Tibial nerve (tissue), 4 donors: Measurements from ENCODE around the gene HSD17B4. TPM values are rescaled to one million over a fixed set of nuclear protein-coding genes. Genes with fewer than 3 reads are reported as not detected.
"Not testable (repeated sequence)": the region's sequence is repeated elsewhere in the genome, so short reads cannot be mapped to it uniquely, and the experiment has no call there.

Experiments
- DNase-seq, 2 donors: peaks; one replicate each; pipeline ENCODE4 v3.0.0-alpha.2; 2019; ENCODE audit warnings: low spot score in 2 of 2
- H3K27ac ChIP-seq, 4 donors: fragments of 200-600 bp; sonication (generic) in 3 of 4; one replicate each; pipeline ENCODE4 v1.5.1; 2017 to 2019; ENCODE audit warnings: mild to moderate bottlenecking in 1 of 4
- H3K27me3 ChIP-seq, 2 donors: fragments of 200-600 bp; sonication (generic) in 1 of 2; one replicate each; pipeline versions ENCODE4 v1.5.1 to v1.6.0; 2017 to 2019
- H3K36me3 ChIP-seq, 3 donors: fragments of 200-600 bp; sonication (generic); one replicate each; pipeline ENCODE4 v1.5.1; 2018 to 2019
- H3K4me1 ChIP-seq, 4 donors: fragments of 200-600 bp; sonication (generic) in 3 of 4; one replicate each; pipeline ENCODE4 v1.5.1; 2017 to 2019
- H3K4me3 ChIP-seq, 4 donors: fragments of 200-600 bp; sonication (generic) in 3 of 4; one replicate each; pipeline ENCODE4 v1.5.1; 2017 to 2019; ENCODE audit warnings: mild to moderate bottlenecking in 1 of 4, moderate library complexity in 1 of 4
- H3K9me3 ChIP-seq, 4 donors: fragments of 200-600 bp; sonication (generic) in 3 of 4; one replicate each; pipeline ENCODE4 v1.5.1; 2017 to 2019
- CTCF ChIP-seq, 5 experiments: fragments of 200-600 bp in 3 of 5; fragments of 450-650 bp in 2 of 5; sonication (generic) in 3 of 5; IDR thresholded peaks; one replicate each; pipeline ENCODE4 v1.5.1; 2016 to 2019; ENCODE audit warnings: antibody characterized with exemption in 5 of 5, mild to moderate bottlenecking in 3 of 5, moderate library complexity in 2 of 5
- EP300 ChIP-seq, 2 donors: sonication (generic); formaldehyde crosslinking; IDR thresholded peaks; one replicate each; pipeline ENCODE4 v1.6.1; 2017; ENCODE audit warnings: antibody characterized with exemption in 2 of 2, mild to moderate bottlenecking in 1 of 2
- POLR2A ChIP-seq, 2 donors: fragments of 450-650 bp; IDR thresholded peaks; one replicate each; pipeline ENCODE4 v1.6.1; 2017; ENCODE audit warnings: antibody characterized with exemption in 2 of 2, mild to moderate bottlenecking in 2 of 2, moderate library complexity in 2 of 2
- WGBS, 2 donors: methylation state at CpG; one replicate each; pipeline ENCODE4 v1.1.5; 2018; 5-methylcytosine and 5-hydroxymethylcytosine counted together
- total RNA-seq, 4 donors: library from RNA; depleted of rRNA; stranded (reverse); fragments of >200 nt; gene quantifications; one replicate each; pipeline ENCODE4 v1.1.0, GENCODE V29; 2016

HSD17B4 gene
- total RNA-seq, 4 donors from 2014 or later, result 108 to 176 (median 113) TPM

- TF ChIP-seq CTCF (IDR thresholded peaks at IDR 0.05), result no peak
- no peak for TF ChIP-seq EP300 (IDR thresholded peaks at IDR 0.05)
- no peak for TF ChIP-seq POLR2A (IDR thresholded peaks at IDR 0.05)
- Histone ChIP-seq H3K4me1 (no peaks in the 10 kb centered on the region), H3K4me3 (no peak overlapping the region), H3K9me3 (no peaks in the 10 kb centered on the region), H3K27me3 (no peaks in the 10 kb centered on the region), H3K36me3 (peaks cover 0 to 94% (median 0%) of the 10 kb centered on the region in 3 donors), H3K27ac (no peak overlapping the region)
- DNase-seq, result no peak
- WGBS, 2 donors, result 79 to 83% methylated on average over 1 of the region's 1 CpG
Measured at GRCh38 chr5:119512277-119512676, 60.0 kb downstream of the HSD17B4 start.

GRCh38 chr5:119515192-119515591 lies 62.9 kb downstream of the HSD17B4 start:
- 96 to 98% methylated on average over 2 of the region's 2 CpGs for WGBS, 2 donors
- H3K36me3 ChIP-seq, result peaks cover 0 to 95% (median 0%) of the 10 kb centered on the region in 3 donors
- TF ChIP-seq EP300 (IDR thresholded peaks at IDR 0.05) (no peak), POLR2A (IDR thresholded peaks at IDR 0.05) (no peak), CTCF (IDR thresholded peaks at IDR 0.05) (no peak)

GRCh38 chr5:119517115-119517514 lies 64.8 kb downstream of the HSD17B4 start:
- not testable (repeated sequence) for H3K9me3 ChIP-seq, H3K27ac ChIP-seq, H3K4me3 ChIP-seq, DNase-seq, H3K27me3 ChIP-seq, H3K4me1 ChIP-seq
- H3K36me3 ChIP-seq, result peaks cover 0 to 87% (median 0%) of the 10 kb centered on the region in 3 donors
- WGBS, 2 donors, result 97 to 99% methylated on average over 12 to 26 of the region's 30 CpGs

More at GRCh38 chr5:119515192-119515591, 62.9 kb downstream of the HSD17B4 start:
- Histone ChIP-seq H3K27me3 (no peaks in the 10 kb centered on the region), H3K9me3 (no peaks in the 10 kb centered on the region), H3K4me1 (no peaks in the 10 kb centered on the region), H3K27ac (no peak overlapping the region), H3K4me3 (no peak overlapping the region)
- DNase-seq, result no peak

- no peak for DNase-seq
- WGBS, 2 donors, result 86 to 87% methylated on average over 1 of the region's 1 CpG
- Histone ChIP-seq H3K27me3 (no peaks in the 10 kb centered on the region), H3K4me1 (no peaks in the 10 kb centered on the region), H3K27ac (no peak overlapping the region), H3K4me3 (no peak overlapping the region), H3K36me3 (peaks cover 0 to 61% (median 0%) of the 10 kb centered on the region in 3 donors), H3K9me3 (peaks cover 0 to 7% (median 0%) of the 10 kb centered on the region in 4 donors)
- TF ChIP-seq POLR2A (IDR thresholded peaks at IDR 0.05) (no peak), EP300 (IDR thresholded peaks at IDR 0.05) (no peak), CTCF (IDR thresholded peaks at IDR 0.05) (no peak)
Measured at GRCh38 chr5:119521232-119521631, 68.9 kb downstream of the HSD17B4 start.

- H3K4me3 ChIP-seq, result no peak overlapping the region
- no peaks in the 10 kb centered on the region for H3K4me1 ChIP-seq
- WGBS, 2 donors, result 51 to 61% methylated on average over 1 of the region's 1 CpG
- H3K9me3 ChIP-seq, result peaks cover 0 to 7% (median 0%) of the 10 kb centered on the region in 4 donors
- no peaks in the 10 kb centered on the region for H3K27me3 ChIP-seq
- TF ChIP-seq POLR2A (IDR thresholded peaks at IDR 0.05), result no peak
- TF ChIP-seq EP300 (IDR thresholded peaks at IDR 0.05), result no peak
- TF ChIP-seq CTCF (IDR thresholded peaks at IDR 0.05), result no peak
- H3K36me3 ChIP-seq, result peaks cover 0 to 61% (median 0%) of the 10 kb centered on the region in 3 donors
- DNase-seq, result no peak
- no peak overlapping the region for H3K27ac ChIP-seq
Measured at GRCh38 chr5:119522841-119523240, 70.5 kb downstream of the HSD17B4 start.

GRCh38 chr5:119524485-119524884 lies 72.2 kb downstream of the HSD17B4 start:
- H3K4me1 ChIP-seq, result no peaks in the 10 kb centered on the region
- no peaks in the 10 kb centered on the region for H3K27me3 ChIP-seq
- H3K4me3 ChIP-seq, result no peak overlapping the region
- peaks cover 0 to 7% (median 0%) of the 10 kb centered on the region in 4 donors for H3K9me3 ChIP-seq
- no peak for DNase-seq
- no peak overlapping the region for H3K27ac ChIP-seq
- TF ChIP-seq CTCF (IDR thresholded peaks at IDR 0.05), result no peak
- TF ChIP-seq POLR2A (IDR thresholded peaks at IDR 0.05), result no peak
- no peak for TF ChIP-seq EP300 (IDR thresholded peaks at IDR 0.05)
- H3K36me3 ChIP-seq, result peaks cover 0 to 51% (median 0%) of the 10 kb centered on the region in 3 donors
- WGBS, 2 donors, result 68 to 75% methylated on average over 3 of the region's 3 CpGs
